ENCODE data around the gene EDDM13. TPM values are rescaled to one million over a fixed set of nuclear protein-coding genes. Genes with fewer than 3 reads are reported as not detected.
"Not testable (repeated sequence)": the region's sequence is repeated elsewhere in the genome, so short reads cannot be mapped to it uniquely, and the experiment has no call there.

Gene EDDM13
- total RNA-seq (not detected), polyA plus RNA-seq (under 1 TPM in 1 of 2 donors, not detected in 1; 0.42 TPM)
- long read RNA-seq, donor 1: 0 reads
- long read RNA-seq, donor 2: 0 reads
- long read RNA-seq, donor 3: 0 reads

GRCh38 chr19:56272161-56272798 lies at the start of gene EDDM13:
EDDM13 (plus strand) TSS chr19:56272748; CDS start chr19:56272835, 87 bp downstream.
- no peak for ATAC-seq
- Histone ChIP-seq H3K27ac (no peak within 1 kb of the TSS), H3K36me3 (peaks cover 0 to 4% (median 0%) of the 10 kb centered on the region in 9 donors), H3K4me1 (peaks cover 0 to 3% (median 0%) of the 10 kb centered on the region in 12 donors), H3K4me3 (no peak within 1 kb of the TSS), H3K9me3 (peaks cover 0 to 5% (median 0%) of the 10 kb centered on the region in 12 donors), H3K27me3 (no peaks in the 10 kb centered on the region)
- DNase-seq: no peak
- TF ChIP-seq CTCF (IDR thresholded peaks at IDR 0.05) (no peak), POLR2A (IDR thresholded peaks at IDR 0.05) (no peak)
- intact Hi-C loops (cut with DNase I): no loop called here
- 88 to 94% (median 91%) methylated on average over 6 of the region's 6 CpGs for WGBS, 4 donors

GRCh38 chr19:56222901-56223300 lies 49.6 kb upstream of the EDDM13 start:
- WGBS, 4 donors: 79 to 81% (median 80%) methylated on average over 6 of the region's 6 CpGs
- intact Hi-C loops (cut with DNase I): no loop called here
- H3K4me1 ChIP-seq: peaks cover 0 to under 1% (median 0%) of the 10 kb centered on the region in 12 donors
- TF ChIP-seq CTCF (IDR thresholded peaks at IDR 0.05): no peak
- TF ChIP-seq POLR2A (IDR thresholded peaks at IDR 0.05): no peak
- no peak for DNase-seq
- H3K9me3 ChIP-seq: no peaks in the 10 kb centered on the region
- peaks cover 0 to under 1% (median 0%) of the 10 kb centered on the region in 9 donors for H3K27me3 ChIP-seq
- H3K27ac ChIP-seq: no peak overlapping the region
- H3K4me3 ChIP-seq: no peak overlapping the region
- ATAC-seq: no peak
- peaks cover 0 to 13% (median 0%) of the 10 kb centered on the region in 9 donors for H3K36me3 ChIP-seq

GRCh38 chr19:56223481-56223880 lies 49.1 kb upstream of the EDDM13 start:
- Histone ChIP-seq H3K27me3 (no peaks in the 10 kb centered on the region), H3K27ac (no peak overlapping the region), H3K9me3 (no peaks in the 10 kb centered on the region), H3K4me3 (no peak overlapping the region), H3K4me1 (no peaks in the 10 kb centered on the region), H3K36me3 (peaks cover 0 to 13% (median 0%) of the 10 kb centered on the region in 9 donors)
- no peak for TF ChIP-seq POLR2A (IDR thresholded peaks at IDR 0.05)
- no peak for TF ChIP-seq CTCF (IDR thresholded peaks at IDR 0.05)
- ATAC-seq: no peak
- DNase-seq: no peak
- intact Hi-C loops (cut with DNase I): no loop called here
- WGBS, 4 donors: 88 to 92% (median 89%) methylated on average over 9 of the region's 9 CpGs

GRCh38 chr19:56245121-56245740 lies 27.3 kb upstream of the EDDM13 start:
- H3K9me3 ChIP-seq: no peaks in the 10 kb centered on the region
- no peak overlapping the region for H3K4me3 ChIP-seq
- 86 to 93% (median 88%) methylated on average over 7 of the region's 7 CpGs for WGBS, 4 donors
- H3K36me3 ChIP-seq: no peaks in the 10 kb centered on the region
- DNase-seq (no peak), ATAC-seq (no peak)
- no peak overlapping the region for H3K27ac ChIP-seq
- intact Hi-C loops (cut with DNase I): no loop called here
- H3K4me1 ChIP-seq: no peaks in the 10 kb centered on the region
- no peaks in the 10 kb centered on the region for H3K27me3 ChIP-seq
- TF ChIP-seq POLR2A (IDR thresholded peaks at IDR 0.05): no peak
- no peak for TF ChIP-seq CTCF (IDR thresholded peaks at IDR 0.05)

GRCh38 chr19:56245764-56246163 lies 26.8 kb upstream of the EDDM13 start:
- H3K4me1 ChIP-seq; intact Hi-C loops (cut with DNase I); ATAC-seq; DNase-seq; H3K9me3 ChIP-seq; H3K4me3 ChIP-seq; H3K36me3 ChIP-seq; H3K27ac ChIP-seq; H3K27me3 ChIP-seq: not testable (repeated sequence)
- WGBS, 4 donors: 66 to 76% (median 68%) methylated on average over 4 of the region's 4 CpGs

GRCh38 chr19:56248736-56249338 lies 23.7 kb upstream of the EDDM13 start:
- H3K4me3 ChIP-seq; H3K9me3 ChIP-seq; H3K4me1 ChIP-seq; H3K36me3 ChIP-seq; intact Hi-C loops (cut with DNase I); ATAC-seq; H3K27me3 ChIP-seq; H3K27ac ChIP-seq; DNase-seq: not testable (repeated sequence)
- WGBS, 4 donors: 94 to 97% (median 96%) methylated on average over 8 of the region's 8 CpGs
